Progenitor cell of endocrine pancreas (in vitro differentiated cells): ENCODE data around the gene GPS1. TPM values are rescaled to one million over a fixed set of nuclear protein-coding genes. Genes with fewer than 3 reads are reported as not detected.
A peak's percentile ranks its signal among the peaks of the same experiment; 100 is the strongest.

Source experiments
- DNase-seq: peaks from one replicate; pipeline ENCODE4 v3.0.0; 2021; ENCODE audit warnings: low spot score; ENCODE audit not compliant: unreplicated experiment
- H3K27ac Mint-ChIP-seq: 2 replicates; pipeline ENCODE4 v1.8.0; 2021; ENCODE audit warnings: mild to moderate bottlenecking, moderate library complexity, mixed read lengths
- H3K27me3 Mint-ChIP-seq: 2 replicates; pipeline ENCODE4 v1.8.0; 2021; ENCODE audit warnings: mixed read lengths
- H3K36me3 Mint-ChIP-seq: 2 replicates; pipeline ENCODE4 v1.8.0; 2022; ENCODE audit warnings: mixed read lengths; ENCODE audit not compliant: insufficient read depth
- H3K4me1 Mint-ChIP-seq: 2 replicates; pipeline ENCODE4 v1.8.0; 2021; ENCODE audit warnings: low read depth, mixed read lengths
- H3K4me3 Mint-ChIP-seq: 2 replicates; pipeline ENCODE4 v1.8.0; 2021; ENCODE audit warnings: low read depth, mild to moderate bottlenecking, moderate library complexity, mixed read lengths
- H3K9me3 Mint-ChIP-seq: 2 replicates; pipeline ENCODE4 v1.8.0; 2021; ENCODE audit warnings: low read depth, mixed read lengths
- total RNA-seq: library from RNA; stranded (reverse); gene quantifications from 2 replicates; pipeline ENCODE4 v1.2.1, GENCODE V29; 2021
- TF ChIP-seq, protein P1 (sequence below): fragments of 200-600 bp; sonication (generic); IDR thresholded peaks from one replicate; pipeline ENCODE4 v1.5.0; 2021; ENCODE audit warnings: antibody characterized with exemption, mild to moderate bottlenecking; ENCODE audit not compliant: unreplicated experiment

GPS1 gene
- total RNA-seq, 1 donor from 2014 or later, result 137 TPM

DNA sequence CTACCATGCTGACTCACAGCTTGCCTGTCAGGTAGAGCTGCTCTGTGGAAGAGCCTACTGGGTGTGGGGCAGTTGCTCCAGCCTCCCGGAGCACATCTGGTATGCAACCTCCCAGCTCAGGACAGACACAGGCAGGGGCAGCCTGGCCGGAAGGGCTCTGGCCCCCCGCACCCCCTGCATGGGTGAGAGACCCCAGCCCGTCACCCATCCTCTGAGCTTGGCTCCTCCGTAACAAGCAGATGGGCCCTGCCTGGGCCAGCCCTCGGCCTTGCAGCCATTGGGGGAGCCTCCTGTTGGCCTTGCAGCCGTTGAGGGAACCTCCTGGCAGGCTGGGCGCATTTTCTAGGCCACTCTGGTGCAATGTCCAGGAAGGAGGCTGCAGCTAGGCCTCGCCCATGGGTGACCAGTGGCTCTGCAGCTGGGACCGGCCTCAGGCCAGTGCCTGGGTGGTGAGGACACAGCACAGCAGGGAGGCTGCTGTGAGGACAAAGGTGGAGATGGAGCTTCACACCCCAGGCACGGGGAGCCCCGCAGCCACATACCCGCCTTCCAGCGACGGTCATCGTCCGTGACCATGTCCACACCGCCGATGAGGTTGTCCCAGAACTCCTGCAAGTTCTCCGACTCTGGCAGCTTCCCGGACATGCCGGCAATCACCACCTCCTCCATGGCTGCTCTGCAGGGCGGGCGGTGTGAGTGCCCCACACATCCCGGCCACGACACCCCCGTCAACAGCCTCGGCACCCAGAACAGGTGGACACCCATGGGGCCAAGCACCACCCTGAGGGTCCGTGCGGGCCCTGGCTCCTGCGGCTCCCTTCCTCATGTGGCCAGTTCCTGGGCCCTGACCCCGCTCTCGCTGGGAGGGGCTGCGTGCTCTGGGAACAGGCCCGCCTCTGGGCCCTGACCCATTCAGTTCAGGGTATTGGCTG lies 44.3 kb downstream of the GPS1 start:
- H3K4me1 Mint-ChIP-seq, result peaks cover 5% of the 10 kb centered on the region

DNA sequence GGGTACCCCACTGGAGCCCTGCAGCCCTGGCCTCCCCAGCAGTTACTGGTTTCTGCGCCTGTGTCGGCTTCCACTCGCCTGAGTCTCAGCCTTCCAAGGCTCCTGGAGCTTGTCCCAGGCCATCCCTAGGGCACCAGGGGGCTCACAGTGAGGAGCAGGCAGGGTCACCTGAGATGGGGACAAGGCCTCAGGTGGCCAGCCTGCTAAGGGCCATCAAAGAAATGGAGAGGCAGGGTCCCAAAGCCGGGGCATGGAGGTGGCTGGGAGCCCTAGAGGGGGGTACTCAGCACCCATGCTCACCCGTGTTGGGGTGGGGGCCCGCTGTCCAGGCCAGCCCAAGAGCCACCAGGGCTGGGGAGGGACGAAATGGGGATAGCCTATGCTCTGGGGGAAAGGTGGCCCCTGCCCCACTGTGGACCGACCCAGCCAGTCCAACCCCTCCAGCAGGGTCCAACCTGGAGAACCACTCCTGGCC lies 45.0 kb downstream of the GPS1 start:
- DNase-seq, result no peak
- Mint-ChIP-seq H3K4me3 (peak overlapping the region; percentile 72), H3K36me3 (peaks cover 2% of the 10 kb centered on the region), H3K27me3 (no peaks in the 10 kb centered on the region), H3K27ac (no peak overlapping the region), H3K4me1 (peaks cover 7% of the 10 kb centered on the region), H3K9me3 (no peaks in the 10 kb centered on the region)
- TF ChIP-seq, protein P1, sequence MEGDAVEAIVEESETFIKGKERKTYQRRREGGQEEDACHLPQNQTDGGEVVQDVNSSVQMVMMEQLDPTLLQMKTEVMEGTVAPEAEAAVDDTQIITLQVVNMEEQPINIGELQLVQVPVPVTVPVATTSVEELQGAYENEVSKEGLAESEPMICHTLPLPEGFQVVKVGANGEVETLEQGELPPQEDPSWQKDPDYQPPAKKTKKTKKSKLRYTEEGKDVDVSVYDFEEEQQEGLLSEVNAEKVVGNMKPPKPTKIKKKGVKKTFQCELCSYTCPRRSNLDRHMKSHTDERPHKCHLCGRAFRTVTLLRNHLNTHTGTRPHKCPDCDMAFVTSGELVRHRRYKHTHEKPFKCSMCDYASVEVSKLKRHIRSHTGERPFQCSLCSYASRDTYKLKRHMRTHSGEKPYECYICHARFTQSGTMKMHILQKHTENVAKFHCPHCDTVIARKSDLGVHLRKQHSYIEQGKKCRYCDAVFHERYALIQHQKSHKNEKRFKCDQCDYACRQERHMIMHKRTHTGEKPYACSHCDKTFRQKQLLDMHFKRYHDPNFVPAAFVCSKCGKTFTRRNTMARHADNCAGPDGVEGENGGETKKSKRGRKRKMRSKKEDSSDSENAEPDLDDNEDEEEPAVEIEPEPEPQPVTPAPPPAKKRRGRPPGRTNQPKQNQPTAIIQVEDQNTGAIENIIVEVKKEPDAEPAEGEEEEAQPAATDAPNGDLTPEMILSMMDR, result no peak

More for the DNA sequence above, 44.3 kb downstream of the GPS1 start:
- H3K4me3 Mint-ChIP-seq, result peak overlapping the region; percentile 72
- no peaks in the 10 kb centered on the region for H3K9me3 Mint-ChIP-seq
- TF ChIP-seq, protein P1, result no peak
- DNase-seq, result no peak
- peaks cover 2% of the 10 kb centered on the region for H3K36me3 Mint-ChIP-seq
- no peak overlapping the region for H3K27ac Mint-ChIP-seq
- no peaks in the 10 kb centered on the region for H3K27me3 Mint-ChIP-seq

DNA sequence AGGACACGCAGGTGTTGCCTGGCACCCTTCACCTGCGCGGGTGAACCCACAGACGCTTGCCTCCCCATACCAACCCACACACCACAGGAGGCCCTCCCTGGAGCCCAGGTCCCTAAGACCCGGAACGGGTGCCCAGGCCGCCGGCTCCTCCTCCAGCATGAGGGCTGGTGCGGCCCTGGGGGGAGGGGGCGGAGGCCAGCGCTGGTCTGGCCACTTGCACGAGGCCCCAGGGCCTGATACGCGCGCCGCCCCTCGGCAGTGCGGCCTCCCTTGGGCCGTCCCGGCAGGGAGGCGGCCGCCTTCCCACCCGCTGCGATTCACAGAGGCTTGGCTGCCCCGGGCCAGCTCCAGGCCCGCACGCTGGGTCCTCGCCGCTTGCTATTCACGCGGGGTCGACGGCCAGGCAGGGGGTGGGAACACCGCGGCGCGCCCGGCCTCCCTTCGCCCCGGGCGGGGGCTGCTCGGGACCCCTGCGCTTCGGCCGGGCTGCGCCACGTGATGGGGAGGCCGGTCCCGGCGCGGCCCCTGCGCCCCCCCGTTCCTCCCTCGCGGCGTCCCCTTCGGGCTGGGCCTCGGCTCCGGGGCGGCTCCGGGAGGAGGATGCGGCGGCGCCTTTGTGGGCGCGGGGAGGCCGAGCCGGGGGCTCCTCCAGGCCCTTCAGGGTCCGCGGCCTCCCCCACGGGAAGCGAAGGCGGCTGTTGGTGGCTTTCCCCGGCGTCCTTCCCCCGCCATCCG lies 45.7 kb downstream of the GPS1 start:
- no peaks in the 10 kb centered on the region for H3K9me3 Mint-ChIP-seq
- H3K27me3 Mint-ChIP-seq, result no peaks in the 10 kb centered on the region
- H3K36me3 Mint-ChIP-seq, result peaks cover 2% of the 10 kb centered on the region
- peak overlapping the region; percentile 72 for H3K4me3 Mint-ChIP-seq
- TF ChIP-seq, protein P1, result no peak
- H3K27ac Mint-ChIP-seq, result no peak overlapping the region
- DNase-seq, result peak; percentile 52
- peaks cover 9% of the 10 kb centered on the region for H3K4me1 Mint-ChIP-seq

DNA sequence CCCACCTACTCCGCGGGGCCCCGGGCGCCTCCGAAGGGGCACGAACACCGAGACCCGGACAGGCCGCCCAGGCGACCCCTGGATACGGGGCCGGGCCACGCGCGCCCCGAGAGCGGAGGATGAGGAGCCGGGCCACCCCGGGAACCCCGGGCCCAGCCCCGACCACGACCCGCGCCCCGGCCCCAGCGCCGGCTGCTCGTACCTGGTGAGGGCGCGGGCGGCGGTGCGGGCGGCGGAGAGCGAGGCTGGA lies 46.1 kb downstream of the GPS1 start:
- Mint-ChIP-seq H3K36me3 (peaks cover 2% of the 10 kb centered on the region), H3K9me3 (no peaks in the 10 kb centered on the region), H3K4me3 (peak overlapping the region; percentile 55), H3K27ac (no peak overlapping the region), H3K27me3 (no peaks in the 10 kb centered on the region), H3K4me1 (peaks cover 9% of the 10 kb centered on the region)
- DNase-seq, result peak; percentile 42
- TF ChIP-seq, protein P1, result no peak

DNA sequence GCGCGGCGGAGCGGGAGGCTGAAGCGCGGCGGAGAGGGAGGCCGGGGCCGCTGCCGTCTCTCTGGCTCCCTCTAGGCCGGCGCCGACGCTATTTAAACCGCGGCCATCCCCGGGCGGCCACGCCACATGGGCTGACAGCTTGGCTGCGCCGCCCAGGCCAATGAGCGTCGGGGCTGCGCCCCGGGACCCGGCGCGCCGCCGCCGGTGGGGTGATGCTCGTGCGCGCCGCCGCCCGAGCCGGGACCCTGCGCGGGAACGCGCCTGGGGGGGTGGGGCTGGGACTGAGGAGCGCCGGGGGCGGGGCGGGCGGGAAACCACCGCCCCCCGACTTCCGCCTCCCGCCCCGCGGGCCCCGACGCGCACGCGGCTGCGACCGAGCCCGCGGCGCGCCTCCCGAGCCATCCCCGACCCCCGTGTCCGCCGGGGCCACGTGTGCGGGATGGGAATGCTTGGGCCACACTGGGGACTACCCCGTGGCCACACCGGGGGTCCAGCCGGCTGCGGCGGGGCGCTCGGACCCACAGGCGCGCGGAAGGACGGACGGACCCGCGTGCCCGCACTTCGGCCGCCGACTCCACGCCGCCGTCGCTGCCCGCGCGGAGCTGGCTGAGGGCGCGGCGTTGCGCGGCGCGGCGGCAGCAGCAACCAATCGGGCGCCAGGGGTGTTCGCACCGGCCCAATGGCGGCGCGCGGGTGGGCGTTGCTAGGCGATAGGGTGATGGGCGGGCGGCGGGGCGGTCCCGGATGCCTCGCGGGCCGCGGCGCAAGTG lies 46.7 kb downstream of the GPS1 start, which contains the start of gene FASN:
Gene FASN (minus strand): TSS at position 68 of the 770 bp plus-strand sequence. CDS start 1,791 bp downstream, outside the sequence.
- no peak within 1 kb of the TSS for H3K27ac Mint-ChIP-seq
- H3K9me3 Mint-ChIP-seq, result no peaks in the 10 kb centered on the region
- no peaks in the 10 kb centered on the region for H3K27me3 Mint-ChIP-seq
- peak within 1 kb of the TSS; percentile 72 for H3K4me3 Mint-ChIP-seq
- H3K36me3 Mint-ChIP-seq, result peaks cover 2% of the 10 kb centered on the region
- TF ChIP-seq, protein P1, result peak; percentile 56
- DNase-seq, result peak; percentile 89
- peaks cover 12% of the 10 kb centered on the region for H3K4me1 Mint-ChIP-seq
